K562 (cell line): Measurements from ENCODE around the gene DNAAF3. TPM values are rescaled to one million over a fixed set of nuclear protein-coding genes. Genes with fewer than 3 reads are reported as not detected.
A peak's percentile ranks its signal among the peaks of the same experiment; 100 is the strongest.

Experiments used
- ATAC-seq: fragments of 200-7000 bp; cut with Tn5 transposase; 3 replicates; pipeline ENCODE4 v1.9.1; 2020; ENCODE audit warnings: moderate library complexity
- BruUV-seq: library from RNA; stranded (reverse); fragments of 400-500 nt; replicated peaks from 2 replicates; lab custom pipeline; 2021; lab: Mats Ljungman, UMichigan
- CTCF ChIA-PET: fragments of 300-600 bp; formaldehyde crosslinking; extraction: SDS; loops from one replicate; lab custom pipeline; 2021; ENCODE audit warnings: low intra/inter-chr PET ratio; lab: Yijun Ruan, JAX
- POLR2A ChIA-PET: fragments of 300-600, 350-650 bp; sonication (Branson Sonifier 250); formaldehyde crosslinking; extraction: SDS; loops from one replicate; lab custom pipeline; 2021; ENCODE audit warnings: antibody characterized with exemption, inconsistent platforms; lab: Yijun Ruan, JAX
- DNase-seq, 4 experiments: peaks; one replicate each; pipeline versions ENCODE4 v3.0.0 to v3.0.0-alpha.2; 2011 to 2018; ENCODE audit warnings: low spot score in 3 of 4, mixed read lengths in 3 of 4; ENCODE audit errors: extremely low read depth in 1 of 4
- FAIRE-seq: peaks from 2 replicates; lab custom pipeline; 2011; peaks lifted over from hg19 to GRCh38; lab: Jason Lieb, UNC
- H2AFZ ChIP-seq: 2 replicates; pipeline ENCODE4 v1.6.0; 2011; ENCODE audit warnings: low read depth, low read length, control low read depth, inconsistent platforms
- H3K27ac ChIP-seq: fragments of 200-600 bp; 3 replicates; pipeline ENCODE4 v1.8.0; 2011; ENCODE audit warnings: low read depth, mild to moderate bottlenecking, control low read depth, inconsistent platforms, low read length, moderate library complexity, mixed read lengths; ENCODE audit errors: extremely low read depth
- H3K27me3 ChIP-seq, 2 experiments: fragments of 300-600 bp in 1 of 2; 2 replicates in 1 of 2; 3 replicates in 1 of 2; pipeline versions ENCODE4 v1.6.0 to v1.8.0; 2011; ENCODE audit warnings: inconsistent platforms in 2 of 2, low read length in 2 of 2, mild to moderate bottlenecking in 1 of 2, mixed read lengths in 1 of 2, moderate library complexity in 1 of 2; ENCODE audit not compliant: control insufficient read depth in 2 of 2, insufficient read depth in 2 of 2
- H3K36me3 ChIP-seq: fragments of 300-600 bp; 3 replicates; pipeline ENCODE4 v1.8.0; 2011; ENCODE audit warnings: mild to moderate bottlenecking, low read length, inconsistent platforms; ENCODE audit not compliant: control insufficient read depth, insufficient read depth
- H3K4me1 ChIP-seq, 2 experiments: fragments of 200-600 bp in 1 of 2; replicated peaks in 1 of 2; 2 replicates in 1 of 2; 3 replicates in 1 of 2; pipeline versions ENCODE4 v1.5.1 to v1.8.0; 2011; ENCODE audit warnings: inconsistent platforms in 2 of 2, low read length in 2 of 2, mild to moderate bottlenecking in 1 of 2, mixed read lengths in 1 of 2, moderate library complexity in 1 of 2; ENCODE audit not compliant: control insufficient read depth in 2 of 2, insufficient read depth in 2 of 2
- H3K4me2 ChIP-seq: 2 replicates; pipeline ENCODE4 v1.6.1; 2011; ENCODE audit warnings: low read length, control low read depth, inconsistent platforms, mixed read lengths; ENCODE audit not compliant: insufficient read depth
- H3K4me3 ChIP-seq: fragments of 200-600 bp; sonication (generic), shearing (Covaris generic); 2 replicates; pipeline ENCODE4 v1.5.1; 2016; ENCODE audit warnings: control low read depth, inconsistent platforms
- H3K79me2 ChIP-seq: fragments of 200-600 bp; 3 replicates; pipeline ENCODE4 v1.8.0; 2011; ENCODE audit warnings: low read length, inconsistent platforms; ENCODE audit not compliant: control insufficient read depth, insufficient read depth
- H3K9ac ChIP-seq, 2 experiments: 2 replicates each; pipeline versions ENCODE4 v1.6.0 to v1.6.1; 2011; ENCODE audit warnings: low read depth in 2 of 2, low read length in 2 of 2, control low read depth in 1 of 2, inconsistent platforms in 1 of 2, mild to moderate bottlenecking in 1 of 2, mixed read lengths in 1 of 2; ENCODE audit not compliant: insufficient read depth in 1 of 2
- H3K9me1 ChIP-seq: one replicate; pipeline ENCODE4 v1.6.0; 2011; ENCODE audit warnings: inconsistent platforms, mild to moderate bottlenecking, low read length, moderate library complexity; ENCODE audit not compliant: control insufficient read depth, insufficient read depth
- H3K9me3 ChIP-seq: replicated peaks from 2 replicates; pipeline ENCODE4 v1.5.1; 2011; ENCODE audit warnings: low read depth, low read length, inconsistent platforms; ENCODE audit not compliant: control insufficient read depth, insufficient read depth
- H4K20me1 ChIP-seq: replicated peaks from 2 replicates; pipeline ENCODE4 v1.6.1; 2011; ENCODE audit warnings: low read length, inconsistent platforms, mixed read lengths; ENCODE audit not compliant: control insufficient read depth, insufficient read depth
- BCLAF1 ChIP-seq, 2 experiments: fragments of 450-650 bp in 1 of 2; IDR thresholded peaks; 2 replicates each; pipeline ENCODE4 v1.6.1; 2011 to 2017; ENCODE audit warnings: low read depth in 2 of 2, antibody characterized with exemption in 1 of 2, borderline replicate concordance in 1 of 2, low read length in 1 of 2, mild to moderate bottlenecking in 1 of 2, mixed read lengths in 1 of 2; ENCODE audit not compliant: control insufficient read depth in 1 of 2
- CHD2 ChIP-seq: IDR thresholded peaks from 2 replicates; pipeline ENCODE4 v1.6.1; 2011; ENCODE audit warnings: low read depth, low read length
- CREBBP ChIP-seq: IDR thresholded peaks from one replicate; pipeline ENCODE4 v1.6.1; 2012; ENCODE audit warnings: low read depth, mild to moderate bottlenecking, control low read depth, inconsistent platforms, low read length
- MBD2 ChIP-seq: sonication (generic); IDR thresholded peaks from 2 replicates; pipeline ENCODE4 v1.6.1; 2016; ENCODE audit warnings: low read depth, borderline replicate concordance
- PATZ1 ChIP-seq: fragments of 250-450 bp; sonication (Bioruptor Pico); IDR thresholded peaks from 2 replicates; pipeline ENCODE4 v1.5.0; 2020; ENCODE audit warnings: mild to moderate bottlenecking, borderline replicate concordance
- ZBTB34 ChIP-seq: fragments of 250-450 bp; sonication (Bioruptor Pico); IDR thresholded peaks from 2 replicates; pipeline ENCODE4 v1.8.0; 2021; ENCODE audit warnings: mild to moderate bottlenecking, moderate library complexity
- ZFPM2 ChIP-seq: fragments of 250-450 bp; sonication (Bioruptor Pico); IDR thresholded peaks from 2 replicates; pipeline ENCODE4 v1.5.1; 2022; ENCODE audit warnings: mild to moderate bottlenecking
- ZNF184 ChIP-seq: sonication (generic); formaldehyde crosslinking; IDR thresholded peaks from 2 replicates; pipeline ENCODE4 v1.5.0; 2020; ENCODE audit warnings: missing genetic modification reagents
- ZNF511 ChIP-seq: sonication (generic); formaldehyde crosslinking; IDR thresholded peaks from 2 replicates; pipeline ENCODE4 v1.8.0; 2022; ENCODE audit warnings: mild to moderate bottlenecking, missing genetic modification reagents
- WGBS: fragments of 100-300 bp; shearing (Covaris generic); methylation state at CpG from one replicate; pipeline ENCODE4 v1.1.6; 2016; ENCODE audit warnings: low coverage, mixed read lengths; ENCODE audit not compliant: insufficient coverage; ENCODE audit errors: missing lambda C conversion rate; 5-methylcytosine and 5-hydroxymethylcytosine counted together
- in situ Hi-C: fragments of 300-500 bp; cut with MboI; formaldehyde crosslinking; loops from 4 replicates; pipeline ENCODE4 v1.15.0; 2018; ENCODE audit warnings: inconsistent platforms, mixed read lengths
- intact Hi-C: fragments of 100-400 bp; cut with micrococcal nuclease; formaldehyde crosslinking; loops from 2 replicates; pipeline ENCODE4 v1.14.2; 2022
- polyA plus RNA-seq, 8 experiments: library from polyadenylated mRNA; depleted of rRNA in 4 of 8; stranded (reverse) in 5 of 8; unstranded in 3 of 8; fragments of >200 nt; fragmentation: Nextera tagmentation in 2 of 8; fragmentation: Illumina TruSeq in 1 of 8; extraction: Ambion mirVana in 2 of 8; extraction: Trizol in 1 of 8; gene quantifications; 2 replicates each; pipeline versions ENCODE4 v1.2.1 to v1.2.3, GENCODE V29; 2011 to 2014; ENCODE audit warnings: inconsistent platforms in 1 of 8, missing spikeins in 1 of 8
- total RNA-seq, 7 experiments: library from RNA; depleted of rRNA in 6 of 7; stranded (reverse); fragments of >200 nt in 6 of 7; fragmentation: Illumina TruSeq in 2 of 7; extraction: Trizol in 2 of 7; gene quantifications; 2 replicates each; pipeline versions ENCODE4 v1.2.1 to v1.2.3, GENCODE V29; 2011 to 2021; ENCODE audit warnings: low replicate concordance in 1 of 7
- TF ChIP-seq, protein P1 (sequence below): fragments of 250-450 bp; sonication (Bioruptor Pico); IDR thresholded peaks from 2 replicates; pipeline ENCODE4 v1.8.0; 2022; ENCODE audit warnings: moderate library complexity, mild to moderate bottlenecking, inconsistent platforms

DNAAF3 gene
- total and polyA plus RNA-seq, 9 of the 15 experiments (the other 6 are each of a cell fraction or from before 2014, with no cell fraction given): 21.6 to 61.5 (median 43.0) TPM

DNA sequence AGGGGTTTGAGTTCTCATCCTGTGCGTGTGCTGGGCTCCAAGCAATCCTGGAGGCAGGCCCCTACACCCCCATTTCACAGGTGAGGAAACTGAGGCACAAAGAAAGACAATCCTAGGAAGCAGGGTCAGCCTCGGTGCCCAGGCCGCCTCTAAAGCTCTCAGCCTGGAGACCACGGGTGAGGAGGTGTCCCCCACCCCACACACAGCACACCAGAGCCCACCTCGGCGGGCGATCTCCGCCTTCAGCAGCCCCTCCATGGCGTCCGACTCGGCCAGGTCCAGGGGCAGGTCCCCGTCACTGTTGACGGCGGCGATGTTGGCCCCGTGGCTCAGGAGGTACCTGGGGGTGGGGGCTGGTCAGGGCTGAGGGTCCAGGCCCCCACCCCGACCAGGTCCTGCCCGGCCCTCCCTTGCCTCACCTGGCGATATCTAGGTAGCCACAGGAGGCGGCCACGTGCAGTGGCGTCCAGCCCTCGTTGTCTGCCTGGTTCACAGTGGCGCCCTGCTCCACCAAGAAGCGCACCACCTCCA, 54.1 kb downstream of the DNAAF3 start:
- in situ Hi-C loops: no loop called here
- Histone ChIP-seq H3K9me1 (peaks cover 4% of the 10 kb centered on the region), H3K27me3 (no peaks in the 10 kb centered on the region), H3K9me3 (no peaks in the 10 kb centered on the region), H4K20me1 (peaks cover 33% of the 10 kb centered on the region), H3K4me2 (no peak overlapping the region), H3K9ac (peak overlapping the region in 1 of 2 experiments; percentile 81; a peak in 1 of 4 replicates), H3K4me1 (peaks cover 32 to 62% of the 10 kb centered on the region in 2 experiments), H2AFZ (no peak overlapping the region), H3K27ac (peak overlapping the region; percentile 29; the same call in 2 of the 3 replicates), H3K36me3 (peaks cover 59% of the 10 kb centered on the region; the same call in 2 of the 3 replicates), H3K4me3 (no peak overlapping the region)
- FAIRE-seq (no peak), ATAC-seq (no peak), DNase-seq (peak in 1 of 4 experiments; percentile 14)
- ChIA-PET POLR2A (no interaction called here), CTCF (no interaction called here)
- intact Hi-C loops: no loop called here
- WGBS: 94% methylated on average over 16 of the region's 25 CpGs
- no TSS peak for BruUV-seq
- TF ChIP-seq ZNF511 (CRISPR knock-in tag) (no peak), ZBTB34 (CRISPR knock-in tag) (no peak), CHD2 (no peak), CREBBP (no peak), PATZ1 (CRISPR knock-in tag) (no peak), ZFPM2 (no peak), MBD2 (no peak), BCLAF1 (IDR thresholded peaks at IDR 0.05; ENCODE audit: borderline replicate concordance in 1 of 2, control insufficient read depth in 1 of 2, low read depth in 2 of 2, low read length in 1 of 2) (no peak), ZNF184 (CRISPR knock-in tag) (no peak)
- TF ChIP-seq, protein P1, sequence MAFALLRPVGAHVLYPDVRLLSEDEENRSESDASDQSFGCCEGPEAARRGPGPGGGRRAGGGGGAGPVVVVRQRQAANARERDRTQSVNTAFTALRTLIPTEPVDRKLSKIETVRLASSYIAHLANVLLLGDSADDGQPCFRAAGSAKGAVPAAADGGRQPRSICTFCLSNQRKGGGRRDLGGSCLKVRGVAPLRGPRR (CRISPR knock-in tag): no peak
- TF ChIP-seq, all 486 proteins: peak for 0
- peaks cover 67% of the 10 kb centered on the region for H3K79me2 ChIP-seq
